ENCODE results near the gene MCRIP1. TPM values are rescaled to one million over a fixed set of nuclear protein-coding genes. Genes with fewer than 3 reads are reported as not detected.

MCRIP1 gene
- total and polyA plus RNA-seq, 10 of the 15 experiments (the other 5 are each of a cell fraction or from before 2014, with no cell fraction given) = 0.31 to 54.4 (median 30.8) TPM

- TF ChIP-seq NFYB (IDR thresholded peaks at IDR 0.05; ENCODE audit: insufficient read depth, low read depth, low read length) (no peak), BCLAF1 (IDR thresholded peaks at IDR 0.05) (0 out of 2 replicates have a peak, but pooled peaks have one; percentile 33), NKRF (conservative IDR thresholded peaks at IDR 0.05) (peak; percentile 97), SMAD5 (IDR thresholded peaks at IDR 0.05; ENCODE audit: low read depth) (peak; percentile 68; the same call in 1 of the 2 replicates), NR2C1 (IDR thresholded peaks at IDR 0.05) (peak; percentile 93), ZNF24 (IDR thresholded peaks at IDR 0.05) (0 out of 2 replicates have a peak, but pooled peaks have one; percentile 35), RELB (IDR thresholded peaks at IDR 0.05; ENCODE audit: low read depth) (0 out of 2 replicates have a peak, but pooled peaks have one; percentile 20), POLR2AphosphoS2 (IDR thresholded peaks at IDR 0.05; ENCODE audit: low read depth, low read length) (peak; percentile 78; the same call in 1 of the 2 replicates), SIN3A (IDR thresholded peaks at IDR 0.05; ENCODE audit: low read depth, low read length) (peak; percentile 75), CHD1 (IDR thresholded peaks at IDR 0.05; ENCODE audit: low read depth, low read length) (no peak), SMC3 (IDR thresholded peaks at IDR 0.05; ENCODE audit: borderline replicate concordance, low read length) (no peak), POLR2A (IDR thresholded peaks at IDR 0.05; ENCODE audit: low read depth, low read length) (peak; percentile 94), MYC (IDR thresholded peaks at IDR 0.05; ENCODE audit: insufficient read depth, insufficient read length, insufficient replicate concordance, low read length, severe bottlenecking) (peak; percentile 57), REST (IDR thresholded peaks at IDR 0.05; ENCODE audit: low read depth, low read length) (no peak), RELA (IDR thresholded peaks at IDR 0.05; ENCODE audit: borderline replicate concordance, partially characterized antibody) (peak; percentile 33), RAD21 (IDR thresholded peaks at IDR 0.05; ENCODE audit: insufficient read depth, low read depth, low read length) (no peak), HDAC6 (IDR thresholded peaks at IDR 0.05; ENCODE audit: unreplicated experiment) (peak; percentile 81)
These were observed 27.0 kb upstream of the MCRIP1 start, which contains the start of gene P4HB (continued) for GRCh38 chr17:81859906-81860755.
